Femur (tissue), 1 donor: ENCODE results near the gene HAUS2.
"Not testable (repeated sequence)": the region's sequence is repeated elsewhere in the genome, so short reads cannot be mapped to it uniquely, and the experiment has no call there.

Experiments
- DNase-seq: peaks from one replicate; pipeline ENCODE4 v3.0.0-alpha.2; 2017

HAUS2 gene

GRCh38 chr15:42576040-42576594 is 27.5 kb downstream of the HAUS2 start:
- no peak for DNase-seq

- DNase-seq = no peak
Observed at GRCh38 chr15:42576776-42577175, 28.1 kb downstream of the HAUS2 start.

- DNase-seq = no peak
Observed at GRCh38 chr15:42577514-42578031, 28.9 kb downstream of the HAUS2 start.

- DNase-seq = no peak
Observed at GRCh38 chr15:42578984-42579537, 30.4 kb downstream of the HAUS2 start.

GRCh38 chr15:42581272-42581730 is 32.7 kb downstream of the HAUS2 start:
- DNase-seq = peak; percentile 92

GRCh38 chr15:42582569-42583375 is 34.1 kb downstream of the HAUS2 start:
- no peak for DNase-seq

GRCh38 chr15:42584031-42584765 is 35.6 kb downstream of the HAUS2 start:
- no peak for DNase-seq

GRCh38 chr15:42590619-42591237 is 42.1 kb downstream of the HAUS2 start:
- no peak for DNase-seq

- no peak for DNase-seq
Observed at GRCh38 chr15:42591238-42591934, 42.7 kb downstream of the HAUS2 start.

GRCh38 chr15:42592716-42593115 is 44.1 kb downstream of the HAUS2 start:
- DNase-seq = no peak

GRCh38 chr15:42593143-42593542 is 44.5 kb downstream of the HAUS2 start:
- DNase-seq = peak; percentile 82

GRCh38 chr15:42594095-42594494 is 45.5 kb downstream of the HAUS2 start:
- DNase-seq = no peak

GRCh38 chr15:42595626-42596240 is 47.1 kb downstream of the HAUS2 start:
- DNase-seq = peak; percentile 82

- not testable (repeated sequence) for DNase-seq
Observed at GRCh38 chr15:42601316-42601715, 52.7 kb downstream of the HAUS2 start.

- no peak for DNase-seq
Observed at GRCh38 chr15:42602501-42602900, 53.9 kb downstream of the HAUS2 start.

GRCh38 chr15:42603978-42604377 is 55.3 kb downstream of the HAUS2 start:
- DNase-seq = no peak

- no peak for DNase-seq
Observed at GRCh38 chr15:42604894-42605744, 56.5 kb downstream of the HAUS2 start.

- DNase-seq = no peak
Observed at GRCh38 chr15:42605796-42606195, 57.2 kb downstream of the HAUS2 start.

GRCh38 chr15:42608110-42608531 is 59.5 kb downstream of the HAUS2 start:
- DNase-seq = peak; percentile 53

- DNase-seq = no peak
Observed at GRCh38 chr15:42608752-42609488, 60.3 kb downstream of the HAUS2 start.
